Stimulated activated CD8-positive, alpha-beta memory T cell treated with anti-CD3 and anti-CD28 coated beads, Interleukin-12 subunit alpha, Interleukin-12 subunit beta, amount 100 ng/mL, for 24 hours (primary cell): ENCODE measurements around the gene TEDC1.

Experiments
- DNase-seq: peaks from one replicate; pipeline ENCODE4 v3.0.0-alpha.2; 2020; ENCODE audit errors: extremely low read depth

TEDC1 gene

DNA sequence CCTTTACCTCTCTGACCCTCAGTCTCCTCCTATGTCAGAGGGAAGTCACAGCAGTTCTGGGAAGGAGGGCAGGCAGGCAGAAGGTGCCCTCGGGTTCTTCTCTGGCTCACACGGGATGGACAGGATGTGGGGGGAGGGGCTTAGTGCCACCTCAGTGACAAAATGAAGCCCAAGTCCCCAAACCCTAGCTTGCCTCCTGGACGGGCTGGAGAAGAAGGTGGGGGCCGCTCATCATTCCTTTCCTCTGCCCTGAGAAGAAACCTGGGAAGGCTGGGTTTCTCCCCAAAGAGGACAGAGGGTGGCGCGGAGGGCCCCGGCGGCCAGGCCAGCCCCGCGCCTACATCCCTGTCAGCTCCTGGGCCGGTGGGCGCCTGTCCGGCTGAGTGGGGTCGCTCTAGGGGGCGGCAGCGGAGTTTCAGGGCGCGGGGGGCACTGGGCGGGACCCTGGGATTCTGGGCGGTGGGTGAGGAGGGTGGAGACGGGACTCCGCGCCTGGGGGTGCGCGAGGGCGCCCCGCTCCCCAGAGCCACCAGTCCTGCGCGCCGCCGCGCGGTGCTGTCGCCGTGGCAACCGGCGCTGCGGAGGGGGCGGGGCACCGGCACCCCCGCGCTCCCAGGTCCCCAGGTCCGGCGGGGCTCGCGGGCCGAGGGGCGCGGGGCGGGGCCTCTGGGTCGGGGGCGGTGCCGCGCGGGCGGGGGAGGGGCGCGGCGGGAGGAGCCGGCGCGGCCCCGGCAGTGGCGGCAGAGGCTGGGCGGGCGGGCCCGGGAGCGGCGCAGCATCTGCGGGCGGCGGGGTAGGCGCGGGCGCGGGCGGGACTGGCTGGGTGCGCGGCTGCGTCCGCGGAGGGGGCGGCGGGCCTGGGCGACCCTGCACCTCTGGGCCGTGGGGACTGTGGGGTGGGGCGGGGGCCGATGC, 35.1 kb downstream of the TEDC1 start, which contains the start of gene TMEM121:
TSS of gene TMEM121 (plus strand) at position 723 of the 915 bp plus-strand sequence. CDS start 2,252 bp downstream, outside the sequence.
- no peak for DNase-seq

DNA sequence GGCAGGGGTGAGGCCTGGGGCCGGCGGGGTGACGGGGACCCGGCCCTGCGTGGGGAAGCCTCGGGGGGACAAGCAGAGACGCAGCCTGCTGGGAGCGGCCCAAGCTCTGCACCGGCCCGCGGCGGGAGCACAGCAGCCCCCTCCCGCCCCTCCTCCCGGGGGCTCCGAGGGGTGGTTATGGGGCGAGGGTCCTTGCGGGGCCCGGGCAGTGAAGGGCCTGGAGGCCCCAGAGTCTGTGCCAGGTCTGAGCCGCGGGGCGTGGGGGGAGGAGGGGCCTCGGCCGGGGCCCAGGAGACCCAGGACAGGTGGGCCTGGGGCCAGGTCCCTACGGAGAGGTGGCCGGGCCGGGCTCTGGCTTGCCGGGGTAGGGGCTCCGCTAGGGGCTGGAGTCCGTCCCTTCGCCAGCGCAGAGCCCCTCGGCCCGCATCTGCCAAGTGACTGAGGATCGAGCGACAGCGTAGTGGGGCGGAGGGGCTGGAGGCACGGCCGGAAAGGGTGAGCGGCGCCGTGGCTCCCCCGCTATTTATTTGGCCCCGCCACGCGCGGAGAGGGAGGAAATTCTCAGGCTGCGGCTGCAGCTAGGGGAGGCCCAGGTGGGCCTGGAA, 35.8 kb downstream of the TEDC1 start:
- no peak for DNase-seq

DNA sequence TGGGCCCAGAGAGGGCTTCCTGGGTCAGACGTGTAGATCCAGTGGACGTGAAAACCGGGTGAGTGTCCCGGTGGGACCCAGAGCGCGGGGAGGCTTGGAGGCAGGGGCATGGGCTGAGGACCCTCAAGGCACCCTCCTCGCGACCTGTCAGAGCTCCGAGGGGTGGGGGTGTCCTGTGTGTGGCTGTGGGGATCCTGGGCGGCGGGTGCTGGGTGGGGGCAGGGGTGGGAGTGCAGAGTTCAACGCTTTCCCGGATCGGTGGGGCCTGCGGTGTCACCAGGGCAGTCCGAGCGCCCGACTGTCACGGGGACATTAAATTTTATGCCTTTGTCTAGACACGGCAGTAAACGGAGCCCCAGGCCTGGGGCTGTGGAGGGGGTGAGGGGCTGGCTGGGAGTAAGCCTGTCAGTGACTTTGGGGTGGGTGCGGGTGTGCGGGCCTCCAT, 36.4 kb downstream of the TEDC1 start:
- no peak for DNase-seq

DNA sequence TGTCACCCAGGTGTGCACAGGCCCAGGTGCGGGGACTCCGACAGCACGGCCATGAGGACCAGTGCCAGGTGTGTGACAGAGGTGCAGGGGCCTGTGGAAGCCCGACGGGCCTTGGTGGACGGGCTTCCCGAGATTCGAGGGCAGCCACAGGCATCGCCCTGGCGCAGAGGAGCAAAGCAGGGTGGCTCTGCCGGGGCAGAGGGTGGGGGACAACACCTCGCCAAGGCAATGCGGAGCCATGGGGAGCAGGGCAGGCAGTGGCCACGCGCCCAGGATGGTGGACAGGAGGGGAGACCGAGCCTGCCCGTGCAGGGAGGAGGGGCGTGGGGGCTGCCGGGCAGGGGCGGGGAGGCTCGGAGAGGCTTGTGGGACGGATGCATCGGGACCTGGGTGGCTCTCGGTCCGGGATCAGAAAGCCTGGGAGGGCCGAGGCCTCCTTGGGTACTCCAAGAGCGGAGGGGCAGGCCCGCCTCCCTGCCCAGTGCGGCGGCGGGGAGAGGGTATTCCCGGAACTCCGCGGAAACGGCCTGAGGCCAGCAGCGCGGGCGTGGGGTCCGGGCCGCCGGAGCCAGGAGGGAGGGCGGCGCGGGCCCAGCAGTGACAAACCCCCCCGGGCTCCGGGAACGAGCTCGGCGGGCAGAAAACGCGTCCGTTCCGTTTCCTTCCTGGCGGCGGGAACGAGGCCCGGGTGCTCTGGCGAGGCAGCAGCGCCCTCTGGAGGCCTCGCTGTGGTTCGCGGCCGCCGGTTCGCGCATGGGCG, 37.0 kb downstream of the TEDC1 start:
- DNase-seq: peak; percentile 48

DNA sequence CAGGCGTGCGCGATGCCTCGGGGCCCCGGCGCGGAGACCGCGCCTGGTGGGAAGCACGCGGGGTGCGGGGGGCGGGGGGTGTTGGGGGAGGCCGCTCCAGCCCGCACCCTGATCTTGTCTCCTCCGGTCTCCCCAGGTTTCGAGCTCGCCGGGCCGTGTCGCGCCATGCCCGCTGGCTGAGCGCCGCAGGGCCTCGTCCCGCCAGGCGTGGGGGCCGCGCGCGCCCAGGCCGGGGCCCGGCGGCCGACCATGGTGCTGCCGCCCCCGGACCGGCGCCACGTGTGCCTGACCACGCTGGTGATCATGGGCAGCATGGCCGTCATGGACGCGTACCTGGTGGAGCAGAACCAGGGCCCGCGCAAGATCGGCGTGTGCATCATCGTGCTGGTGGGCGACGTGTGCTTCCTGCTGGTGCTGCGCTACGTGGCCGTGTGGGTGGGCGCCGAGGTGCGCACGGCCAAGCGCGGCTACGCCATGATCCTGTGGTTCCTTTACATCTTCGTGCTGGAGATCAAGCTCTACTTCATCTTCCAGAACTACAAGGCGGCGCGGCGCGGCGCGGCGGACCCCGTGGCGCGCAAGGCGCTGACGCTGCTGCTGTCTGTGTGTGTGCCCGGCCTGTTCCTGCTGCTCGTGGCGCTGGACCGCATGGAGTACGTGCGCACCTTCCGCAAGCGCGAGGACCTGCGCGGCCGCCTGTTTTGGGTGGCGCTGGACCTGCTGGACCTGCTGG, 37.7 kb downstream of the TEDC1 start:
- DNase-seq: peak; percentile 36

DNA sequence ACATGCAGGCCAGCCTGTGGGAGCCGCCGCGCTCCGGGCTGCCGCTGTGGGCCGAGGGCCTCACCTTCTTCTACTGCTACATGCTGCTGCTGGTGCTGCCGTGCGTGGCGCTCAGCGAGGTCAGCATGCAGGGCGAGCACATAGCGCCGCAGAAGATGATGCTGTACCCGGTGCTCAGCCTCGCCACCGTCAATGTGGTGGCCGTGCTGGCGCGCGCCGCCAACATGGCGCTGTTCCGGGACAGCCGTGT, 38.2 kb downstream of the TEDC1 start:
- DNase-seq: no peak

DNA sequence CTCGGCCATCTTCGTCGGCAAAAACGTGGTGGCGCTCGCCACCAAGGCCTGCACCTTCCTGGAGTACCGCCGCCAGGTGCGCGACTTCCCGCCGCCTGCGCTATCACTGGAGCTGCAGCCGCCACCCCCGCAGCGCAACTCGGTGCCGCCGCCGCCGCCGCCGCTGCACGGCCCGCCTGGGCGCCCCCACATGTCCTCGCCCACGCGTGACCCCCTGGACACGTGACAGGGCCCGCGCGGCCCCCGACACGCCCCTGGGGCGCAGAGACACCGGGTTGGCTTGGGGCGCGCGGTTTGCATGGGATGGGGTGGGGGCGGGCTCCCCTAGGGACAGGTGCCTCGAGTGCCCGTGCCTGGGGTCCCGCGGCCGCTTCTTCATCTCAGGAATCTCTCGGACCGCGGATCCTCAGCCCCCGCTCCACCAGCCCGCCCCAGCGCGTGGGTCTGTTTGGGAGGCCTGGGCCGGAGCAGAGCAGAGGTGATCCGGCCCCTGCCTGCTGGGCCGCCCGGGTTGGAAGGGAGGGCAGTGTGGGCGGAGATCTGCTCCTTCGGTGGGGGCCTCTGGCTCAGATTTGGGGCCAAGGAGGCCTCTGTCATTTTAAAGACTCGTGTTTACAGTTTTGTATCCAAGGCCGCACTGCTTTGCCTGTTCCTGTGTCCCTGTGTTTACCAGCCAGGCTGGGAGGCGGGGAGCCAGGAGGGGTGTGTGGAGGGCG, 38.7 kb downstream of the TEDC1 start:
- DNase-seq: no peak

DNA sequence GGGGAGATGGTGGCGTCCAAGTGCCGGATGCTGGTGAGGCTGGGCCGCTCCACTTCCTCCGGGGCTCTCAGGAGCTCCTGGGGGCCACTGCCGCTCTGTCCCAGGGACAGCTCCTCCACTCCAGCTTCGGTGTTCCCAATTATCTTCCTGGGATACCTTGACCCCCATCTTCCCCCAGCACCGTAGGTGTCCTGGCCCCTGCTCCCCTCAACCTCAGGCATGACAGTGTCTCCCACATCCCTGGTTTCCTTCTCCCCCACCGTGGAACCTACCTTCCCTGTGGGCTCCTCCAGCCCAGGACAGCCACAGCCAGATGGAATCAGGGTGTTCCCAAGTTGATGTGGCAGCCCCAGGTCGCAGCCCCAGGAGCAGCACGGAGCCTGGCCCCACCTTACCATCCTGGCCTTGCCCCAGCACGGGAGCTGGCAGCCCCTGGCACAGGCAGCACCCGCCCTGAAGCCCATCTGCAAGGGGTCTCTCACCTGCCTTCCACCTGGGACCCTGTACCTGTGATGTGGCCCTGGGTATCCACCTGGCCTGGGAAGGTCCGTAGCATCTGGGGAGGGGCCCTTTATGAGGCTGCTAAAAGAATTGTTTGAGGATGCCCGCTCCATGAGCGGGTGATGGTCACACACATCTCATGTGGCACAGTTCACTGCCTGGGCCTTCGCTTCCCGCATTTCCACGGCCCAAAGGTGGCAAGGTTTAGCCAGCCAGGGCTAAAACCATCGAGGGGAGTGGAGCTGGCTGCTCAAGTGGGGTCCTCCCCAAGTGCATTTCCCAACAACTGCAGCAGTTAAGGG, 39.4 kb downstream of the TEDC1 start:
- no peak for DNase-seq

DNA sequence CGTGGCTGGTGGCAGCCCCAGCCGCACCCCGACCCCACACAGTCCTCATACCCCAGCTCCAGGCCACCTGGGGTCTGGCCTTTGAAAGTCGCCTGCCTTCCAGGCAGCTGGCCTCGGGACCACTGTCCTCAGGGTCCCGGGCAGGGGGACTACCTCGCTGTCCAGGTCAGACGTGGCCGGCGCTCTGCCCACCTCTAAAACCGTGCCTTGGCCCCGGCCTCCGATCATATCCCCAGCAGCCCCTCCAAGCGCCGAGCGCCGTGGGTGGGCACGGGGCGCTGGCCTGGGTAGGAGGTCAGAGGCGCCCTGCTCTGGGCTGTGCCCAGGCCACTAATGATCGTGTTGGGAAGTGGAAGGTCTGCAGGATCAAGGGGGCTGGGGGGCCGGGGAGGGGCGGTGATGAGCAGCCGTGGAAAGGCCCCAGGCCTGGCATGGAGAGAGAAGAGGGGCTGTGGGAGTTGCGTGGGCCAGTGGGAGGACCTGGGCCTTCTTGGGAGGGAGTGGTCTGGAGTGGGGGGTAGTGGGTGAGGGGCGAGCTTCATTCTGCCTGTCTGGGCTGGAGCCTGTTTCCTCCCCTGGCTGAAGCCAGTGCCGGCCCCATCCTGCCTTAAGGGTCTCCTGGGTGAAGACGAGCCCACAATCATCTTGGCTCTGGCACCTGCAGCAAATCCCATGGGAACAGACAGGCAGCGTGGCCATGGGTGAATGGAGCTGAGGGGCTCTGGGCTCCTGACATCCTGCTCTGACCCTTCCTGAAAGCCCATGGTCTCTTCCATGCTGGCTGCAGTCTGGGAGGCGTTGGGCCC, 40.2 kb downstream of the TEDC1 start:
- DNase-seq: no peak

DNA sequence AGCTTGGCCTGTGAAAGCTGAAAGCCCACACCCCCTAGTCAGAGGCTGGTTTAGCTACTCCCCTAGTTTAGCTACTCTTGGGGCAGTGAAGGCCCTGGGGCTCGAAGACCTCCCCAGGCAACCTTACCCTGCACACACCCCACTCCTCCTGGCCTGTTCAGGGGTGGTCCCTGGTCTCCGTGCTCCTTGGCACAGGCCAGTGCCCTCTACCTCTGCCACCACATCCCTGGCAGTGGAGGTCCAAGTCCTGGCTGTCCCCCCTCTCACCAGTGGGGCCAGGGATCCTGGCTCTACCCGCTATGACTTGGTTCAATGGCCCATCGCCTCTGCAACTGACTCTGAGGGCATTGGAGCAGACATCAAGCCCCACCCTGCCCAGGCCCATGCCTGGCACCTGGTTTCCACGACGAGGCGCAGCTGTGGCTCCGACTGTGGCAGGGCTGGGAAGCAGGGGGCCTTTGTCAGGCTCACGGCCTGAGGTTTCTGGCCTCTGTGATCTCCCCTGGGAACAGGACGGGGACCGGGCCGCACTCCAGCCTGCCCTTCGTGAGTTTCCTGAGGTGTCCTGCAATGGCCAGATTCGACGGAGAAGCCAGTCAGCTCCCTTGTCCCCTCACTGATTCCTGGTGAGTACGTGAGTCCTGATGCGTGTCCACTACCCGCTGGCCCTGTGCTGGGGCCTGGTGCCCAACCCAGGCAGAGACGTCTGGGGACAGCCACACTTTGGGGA, 41.0 kb downstream of the TEDC1 start:
- no peak for DNase-seq

DNA sequence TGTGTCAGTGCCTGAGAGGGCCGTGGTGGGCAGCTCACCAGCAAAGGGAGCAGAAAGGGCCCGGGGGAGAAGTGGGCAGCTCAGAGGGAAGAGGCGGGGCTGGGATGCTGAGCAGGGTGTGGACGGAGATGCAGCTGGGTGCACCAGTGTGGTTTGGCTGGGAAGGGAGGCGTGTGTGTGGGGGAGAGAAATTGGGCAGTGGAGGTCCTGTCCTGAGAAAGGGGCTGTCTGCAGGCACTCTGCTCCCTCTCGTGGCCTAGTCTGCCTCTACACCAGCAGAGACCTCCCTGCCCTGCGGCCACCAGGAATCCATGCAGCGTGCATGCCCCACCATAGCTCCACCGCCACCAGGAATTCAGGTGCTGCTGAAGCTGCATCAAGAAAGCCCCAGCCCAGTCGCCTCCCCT, 41.7 kb downstream of the TEDC1 start:
- no peak for DNase-seq

DNA sequence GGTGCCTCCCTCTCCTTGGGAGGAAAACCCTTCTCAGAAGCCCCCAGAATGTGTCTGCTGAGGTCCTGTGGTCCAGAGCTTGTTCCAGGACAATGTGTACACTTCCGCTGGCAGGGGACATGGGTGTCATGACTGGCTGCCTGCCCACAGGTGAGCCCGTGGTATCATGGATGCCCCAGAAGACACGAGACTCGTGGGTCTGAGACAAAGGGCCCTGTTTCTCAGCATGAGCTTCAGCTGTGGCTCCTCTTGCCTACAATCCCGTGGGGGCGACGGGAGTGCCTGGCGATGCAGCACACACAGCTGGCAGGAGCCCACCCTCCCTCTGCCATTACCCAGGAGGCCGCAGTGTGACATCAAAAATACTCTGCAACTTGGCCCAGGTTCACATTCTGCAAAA, 42.3 kb downstream of the TEDC1 start:
- no peak for DNase-seq

DNA sequence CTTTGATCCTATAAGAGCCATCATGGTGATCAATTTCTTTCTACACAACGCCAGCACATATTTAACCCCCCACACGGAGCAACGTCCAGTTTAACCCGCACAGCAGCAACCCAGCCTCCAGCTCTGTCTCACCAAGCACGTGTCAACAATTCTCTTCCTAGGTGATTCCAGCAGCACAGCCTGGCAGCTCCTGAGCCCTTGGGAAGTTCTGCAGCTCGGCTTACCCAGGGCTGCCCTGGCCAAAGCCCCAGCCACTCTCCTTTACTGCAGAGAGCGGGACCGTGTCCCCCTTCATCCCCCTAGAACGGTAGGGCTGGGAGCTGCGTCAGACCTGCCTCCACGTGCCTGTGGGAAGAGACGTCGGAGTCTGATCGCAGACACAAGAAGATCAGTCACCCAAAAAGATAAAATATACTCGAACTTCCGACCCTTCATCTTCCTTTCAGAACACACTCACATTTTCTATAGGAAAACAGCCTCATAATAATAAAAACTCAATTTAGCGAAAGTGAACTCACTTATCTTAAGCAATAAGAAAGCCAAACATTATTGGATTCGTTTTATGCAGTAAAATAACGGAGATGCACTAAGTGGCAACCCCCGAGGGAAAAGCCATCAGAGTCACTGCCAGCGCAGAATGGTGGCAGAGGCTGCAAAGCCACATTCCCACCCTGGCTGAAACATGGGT, 42.9 kb downstream of the TEDC1 start:
- no peak for DNase-seq

DNA sequence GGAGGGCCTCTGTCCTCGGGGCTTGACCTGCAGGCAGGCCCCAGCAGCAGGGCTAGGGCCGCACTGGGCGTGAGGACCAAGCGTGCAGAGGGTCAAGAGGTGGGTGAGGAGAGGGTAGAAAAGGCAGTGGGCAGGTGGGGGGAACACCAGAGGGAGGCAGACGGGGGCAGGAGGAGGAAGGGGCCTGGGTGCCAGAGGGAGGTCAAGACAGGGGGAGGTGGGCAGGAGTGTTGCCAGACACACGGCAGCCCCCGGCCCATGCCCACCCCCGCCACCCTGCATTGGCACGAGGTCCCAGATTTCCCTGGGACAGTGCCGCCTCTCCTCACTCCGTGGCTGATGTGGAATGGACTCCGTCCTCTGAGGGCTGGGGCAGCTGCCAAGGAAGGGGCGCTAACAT, 43.5 kb downstream of the TEDC1 start:
- no peak for DNase-seq

DNA sequence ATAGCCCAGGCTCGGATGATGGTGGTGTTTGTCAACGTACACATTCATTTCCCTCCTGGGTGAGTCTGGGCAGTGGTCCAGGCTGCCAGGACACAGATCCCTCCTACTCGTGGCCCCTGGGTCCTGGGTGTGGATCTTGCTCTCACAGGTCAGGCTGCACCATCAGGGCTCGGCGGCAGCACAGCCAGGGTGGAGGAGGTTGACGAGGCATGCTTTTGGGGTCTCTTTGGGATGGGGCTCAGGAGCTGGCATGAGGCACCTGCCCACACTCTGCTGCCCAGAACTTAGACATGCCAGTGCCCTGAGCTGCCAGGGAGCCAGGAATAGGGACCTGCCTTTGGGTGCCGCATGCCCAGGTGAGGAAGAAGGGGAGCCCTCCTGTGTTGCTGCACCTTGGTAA, 45.0 kb downstream of the TEDC1 start:
- no peak for DNase-seq

DNA sequence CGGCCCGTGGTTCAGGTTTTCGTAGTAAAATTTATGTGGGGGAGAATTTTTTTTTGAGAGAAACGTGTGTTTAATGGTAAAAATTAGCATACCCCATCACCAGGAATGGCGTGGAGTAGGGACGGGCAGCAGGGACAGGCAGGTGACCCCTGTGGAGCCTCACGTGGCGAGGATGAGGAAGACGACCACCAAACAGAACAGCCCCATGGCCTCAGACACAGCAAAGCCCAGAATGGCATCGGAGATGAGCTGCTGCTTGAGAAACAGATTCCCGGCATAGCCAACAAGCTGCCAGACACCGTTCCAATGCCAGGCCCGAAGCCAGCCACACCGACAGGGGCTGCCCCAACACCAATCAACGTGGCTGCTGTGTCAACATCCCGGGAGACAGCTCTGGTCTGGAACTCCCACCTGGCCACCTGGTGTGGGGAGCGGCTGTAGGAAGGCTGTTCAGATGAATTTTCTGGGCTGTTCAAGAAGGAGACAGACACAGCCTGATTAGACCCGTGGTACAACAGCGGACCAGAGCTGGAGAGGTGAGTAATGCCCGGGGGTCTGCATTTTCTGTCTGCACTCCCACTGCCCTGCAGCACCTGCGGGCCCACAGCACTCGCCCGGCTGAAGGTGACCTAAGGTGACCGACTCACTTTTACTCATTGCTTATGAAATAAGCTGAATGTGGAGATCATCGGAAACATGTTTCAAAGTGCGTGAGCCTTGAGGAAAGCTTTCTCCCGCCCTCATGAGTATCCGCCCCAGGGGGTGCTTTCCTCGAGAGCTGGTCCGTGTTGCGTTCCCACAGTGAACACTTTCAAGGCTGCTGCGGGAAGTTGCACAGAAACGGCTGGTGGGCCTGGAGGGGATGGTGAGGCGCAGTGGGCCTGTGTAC, 45.9 kb downstream of the TEDC1 start:
- DNase-seq: no peak
